ENCODE results near the gene S1PR2. TPM values are rescaled to one million over a fixed set of nuclear protein-coding genes. Genes with fewer than 3 reads are reported as not detected.

S1PR2 gene, protein sequence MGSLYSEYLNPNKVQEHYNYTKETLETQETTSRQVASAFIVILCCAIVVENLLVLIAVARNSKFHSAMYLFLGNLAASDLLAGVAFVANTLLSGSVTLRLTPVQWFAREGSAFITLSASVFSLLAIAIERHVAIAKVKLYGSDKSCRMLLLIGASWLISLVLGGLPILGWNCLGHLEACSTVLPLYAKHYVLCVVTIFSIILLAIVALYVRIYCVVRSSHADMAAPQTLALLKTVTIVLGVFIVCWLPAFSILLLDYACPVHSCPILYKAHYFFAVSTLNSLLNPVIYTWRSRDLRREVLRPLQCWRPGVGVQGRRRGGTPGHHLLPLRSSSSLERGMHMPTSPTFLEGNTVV
- total RNA-seq: 1 to 10 TPM; 3.9 to 9.9 (median 8.6) TPM

DNA sequence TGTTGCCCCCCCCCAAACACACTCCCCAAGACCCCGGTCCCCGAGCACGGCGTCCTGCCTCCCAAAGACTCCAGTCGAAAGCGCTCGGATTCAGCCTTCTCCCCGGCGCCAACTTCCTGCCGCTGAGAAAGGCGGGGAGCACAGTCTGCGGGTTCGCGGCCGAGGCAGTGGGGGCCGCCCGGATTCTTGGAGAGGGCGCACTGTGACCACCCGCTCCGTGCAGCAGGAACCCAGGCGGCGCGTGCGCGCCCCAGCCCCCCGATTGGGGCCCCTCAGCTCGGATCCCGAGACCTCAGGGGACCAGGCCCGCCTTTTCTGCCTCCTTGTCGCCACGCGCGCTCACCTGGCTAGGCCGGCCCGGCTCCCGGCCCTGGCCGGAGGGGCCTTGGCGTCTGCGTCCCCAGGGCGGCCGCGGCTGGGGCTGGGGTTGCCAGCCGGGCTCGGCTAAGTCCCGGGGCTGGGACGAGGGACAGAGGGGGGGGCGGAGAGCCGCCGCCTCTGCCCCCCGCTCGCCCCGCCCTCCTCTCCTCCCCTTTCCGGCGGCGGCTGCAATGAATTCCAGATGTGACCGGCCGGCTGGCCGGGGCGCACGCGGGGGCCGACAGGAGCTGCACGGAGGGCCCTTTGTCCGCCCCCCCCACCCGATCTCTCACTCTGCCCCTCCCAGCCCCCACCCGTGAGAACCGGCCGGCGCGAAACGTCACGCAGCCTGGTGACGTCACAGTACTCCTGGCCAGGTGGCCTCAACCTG lies at the start of gene S1PR2:
TSS of gene S1PR2 (minus strand) at position 471 of the 751 bp plus-strand sequence. CDS start 6,426 bp downstream, outside the sequence.
- Histone ChIP-seq H3K27ac (peak within 1 kb of the TSS; percentile 90), H3K27me3 (no peaks in the 10 kb centered on the region), H3K4me1 (peaks cover 48% of the 10 kb centered on the region), H3K36me3 (no peaks in the 10 kb centered on the region), H3K9me3 (no peaks in the 10 kb centered on the region), H3K4me3 (peak within 1 kb of the TSS; percentile 87)
- DNase-seq (ENCODE audit: low spot score in 2 of 2): peak; percentile 88 to 90
- TF ChIP-seq POLR2A (IDR thresholded peaks at IDR 0.05) (peak in 1 of 2 donors; percentile 41), POLR2AphosphoS5 (IDR thresholded peaks at IDR 0.05) (no peak)
- WGBS: 0% methylated on average over 41 of the region's 73 CpGs

DNA sequence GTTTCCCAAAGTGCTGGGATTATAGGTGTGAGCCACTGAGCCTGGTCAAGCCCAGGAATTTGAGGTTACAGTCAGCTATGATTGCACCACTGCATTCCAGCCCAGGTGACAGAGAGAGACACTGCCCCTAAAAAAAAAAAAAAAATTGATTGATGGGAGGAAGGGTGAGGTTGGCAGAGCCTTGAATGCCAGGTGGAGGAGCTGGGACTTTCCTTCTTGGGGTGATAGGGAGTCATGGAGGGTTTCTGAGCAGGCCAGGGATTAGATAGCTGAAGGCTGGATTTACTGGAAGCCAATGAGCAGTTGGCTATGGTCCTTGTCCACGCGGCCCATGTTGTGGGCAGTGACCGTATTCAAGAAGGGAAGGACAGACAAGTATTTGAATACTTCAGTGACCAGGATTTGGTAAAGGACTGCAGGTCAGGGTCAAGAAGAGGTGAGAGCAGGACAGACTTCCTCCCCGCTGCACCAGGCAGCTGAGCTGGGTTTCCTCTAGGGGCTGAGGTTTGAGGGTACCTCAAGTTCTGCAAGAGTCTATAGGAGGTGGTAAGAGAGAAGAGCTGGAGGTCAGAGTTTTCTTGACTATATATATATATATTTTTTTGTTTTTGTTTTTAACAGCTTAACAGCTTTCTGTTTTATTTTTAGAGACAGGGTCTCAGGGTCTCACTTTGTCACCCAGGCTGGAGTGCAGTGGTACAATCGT lies 48.8 kb upstream of the S1PR2 start:
- no peak for DNase-seq (ENCODE audit: low spot score in 2 of 2)

DNA sequence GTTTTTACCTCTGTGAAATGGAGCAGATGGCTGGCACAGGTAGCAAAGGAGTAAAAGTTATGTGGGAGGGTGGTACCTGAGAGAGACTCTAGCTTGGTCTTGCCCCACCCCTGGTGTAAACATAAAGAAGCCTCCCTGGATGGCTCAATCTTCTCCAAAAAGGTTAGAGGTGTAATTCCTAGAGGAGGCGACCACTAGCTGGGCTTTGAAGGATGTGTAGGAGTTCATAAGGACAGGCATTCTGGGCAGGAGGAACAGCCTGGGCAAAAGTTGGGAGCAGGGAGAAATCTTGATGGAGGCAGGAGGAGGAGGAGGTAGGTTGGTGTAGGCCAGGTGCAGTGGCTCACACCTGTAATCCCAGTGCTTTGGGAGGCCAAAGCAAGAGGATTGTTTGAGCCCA lies 47.8 kb upstream of the S1PR2 start:
- Histone ChIP-seq H3K27ac (no peak overlapping the region), H3K4me1 (peaks cover 6% of the 10 kb centered on the region), H3K4me3 (no peak overlapping the region), H3K9me3 (no peaks in the 10 kb centered on the region), H3K36me3 (peaks cover 28% of the 10 kb centered on the region), H3K27me3 (no peaks in the 10 kb centered on the region)
- WGBS: 100% methylated on average over 1 of the region's 1 CpG
- DNase-seq (ENCODE audit: low spot score in 2 of 2): no peak
- TF ChIP-seq POLR2A (IDR thresholded peaks at IDR 0.05): no peak
- TF ChIP-seq EP300 (IDR thresholded peaks at IDR 0.05): no peak
- TF ChIP-seq, protein P1, sequence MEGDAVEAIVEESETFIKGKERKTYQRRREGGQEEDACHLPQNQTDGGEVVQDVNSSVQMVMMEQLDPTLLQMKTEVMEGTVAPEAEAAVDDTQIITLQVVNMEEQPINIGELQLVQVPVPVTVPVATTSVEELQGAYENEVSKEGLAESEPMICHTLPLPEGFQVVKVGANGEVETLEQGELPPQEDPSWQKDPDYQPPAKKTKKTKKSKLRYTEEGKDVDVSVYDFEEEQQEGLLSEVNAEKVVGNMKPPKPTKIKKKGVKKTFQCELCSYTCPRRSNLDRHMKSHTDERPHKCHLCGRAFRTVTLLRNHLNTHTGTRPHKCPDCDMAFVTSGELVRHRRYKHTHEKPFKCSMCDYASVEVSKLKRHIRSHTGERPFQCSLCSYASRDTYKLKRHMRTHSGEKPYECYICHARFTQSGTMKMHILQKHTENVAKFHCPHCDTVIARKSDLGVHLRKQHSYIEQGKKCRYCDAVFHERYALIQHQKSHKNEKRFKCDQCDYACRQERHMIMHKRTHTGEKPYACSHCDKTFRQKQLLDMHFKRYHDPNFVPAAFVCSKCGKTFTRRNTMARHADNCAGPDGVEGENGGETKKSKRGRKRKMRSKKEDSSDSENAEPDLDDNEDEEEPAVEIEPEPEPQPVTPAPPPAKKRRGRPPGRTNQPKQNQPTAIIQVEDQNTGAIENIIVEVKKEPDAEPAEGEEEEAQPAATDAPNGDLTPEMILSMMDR (IDR thresholded peaks at IDR 0.05): no peak
- no peak for TF ChIP-seq POLR2AphosphoS5 (IDR thresholded peaks at IDR 0.05)

More for the DNA sequence above, 48.8 kb upstream of the S1PR2 start:
- no peak for TF ChIP-seq POLR2AphosphoS5 (IDR thresholded peaks at IDR 0.05)
- TF ChIP-seq EP300 (IDR thresholded peaks at IDR 0.05): no peak
- TF ChIP-seq, protein P1 (IDR thresholded peaks at IDR 0.05): no peak
- Histone ChIP-seq H3K36me3 (peaks cover 32% of the 10 kb centered on the region), H3K4me1 (peaks cover 1% of the 10 kb centered on the region), H3K27me3 (no peaks in the 10 kb centered on the region), H3K4me3 (no peak overlapping the region), H3K27ac (no peak overlapping the region), H3K9me3 (no peaks in the 10 kb centered on the region)
- 88% methylated on average over 5 of the region's 5 CpGs for WGBS

DNA sequence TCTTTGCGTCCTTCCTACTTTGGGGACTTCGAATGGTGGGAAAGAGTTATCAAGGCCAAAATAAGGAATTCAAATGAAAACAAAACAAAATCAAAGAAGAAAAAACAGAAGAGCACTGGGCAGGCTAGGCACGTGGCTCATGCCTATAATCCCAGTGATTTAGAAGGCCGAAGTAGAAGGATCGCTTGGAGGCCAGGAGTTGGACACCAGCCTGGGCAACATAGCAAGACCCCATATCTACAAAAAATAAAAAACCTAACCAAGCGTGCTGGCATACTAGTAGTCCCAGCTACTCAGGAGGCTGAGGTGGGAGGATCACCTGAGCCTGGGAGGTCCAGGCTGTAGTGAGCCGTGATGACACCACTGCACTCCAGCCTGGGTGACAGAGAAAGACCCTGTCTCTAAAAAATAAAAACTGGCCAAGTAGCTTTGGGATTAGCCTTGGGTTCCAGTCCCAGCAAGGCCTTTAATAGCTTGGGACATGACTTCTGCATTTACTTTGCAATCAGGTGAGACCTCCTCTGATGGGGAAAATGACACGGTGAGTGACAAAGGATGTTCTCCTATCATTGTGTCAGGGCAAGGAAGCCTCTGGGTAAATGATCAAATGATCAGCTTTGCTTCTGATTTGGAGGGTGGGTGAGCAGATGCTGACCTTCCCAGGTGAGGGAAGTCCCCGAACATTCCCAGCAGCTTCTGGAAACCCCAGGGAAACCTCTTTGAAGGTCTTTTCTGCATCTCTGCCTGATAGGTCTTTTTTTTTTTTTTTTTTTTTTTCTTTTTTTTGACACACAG lies 46.9 kb upstream of the S1PR2 start:
- 92% methylated on average over 9 of the region's 9 CpGs for WGBS
- no peaks in the 10 kb centered on the region for H3K27me3 ChIP-seq
- H3K4me3 ChIP-seq: no peak overlapping the region
- peaks cover 11% of the 10 kb centered on the region for H3K4me1 ChIP-seq
- TF ChIP-seq POLR2AphosphoS5 (IDR thresholded peaks at IDR 0.05): no peak
- no peak for TF ChIP-seq EP300 (IDR thresholded peaks at IDR 0.05)
- TF ChIP-seq, protein P1 (IDR thresholded peaks at IDR 0.05): no peak
- TF ChIP-seq POLR2A (IDR thresholded peaks at IDR 0.05): no peak
- H3K27ac ChIP-seq: no peak overlapping the region
- H3K9me3 ChIP-seq: no peaks in the 10 kb centered on the region
- peaks cover 21% of the 10 kb centered on the region for H3K36me3 ChIP-seq
- DNase-seq (ENCODE audit: low spot score in 2 of 2): no peak

DNA sequence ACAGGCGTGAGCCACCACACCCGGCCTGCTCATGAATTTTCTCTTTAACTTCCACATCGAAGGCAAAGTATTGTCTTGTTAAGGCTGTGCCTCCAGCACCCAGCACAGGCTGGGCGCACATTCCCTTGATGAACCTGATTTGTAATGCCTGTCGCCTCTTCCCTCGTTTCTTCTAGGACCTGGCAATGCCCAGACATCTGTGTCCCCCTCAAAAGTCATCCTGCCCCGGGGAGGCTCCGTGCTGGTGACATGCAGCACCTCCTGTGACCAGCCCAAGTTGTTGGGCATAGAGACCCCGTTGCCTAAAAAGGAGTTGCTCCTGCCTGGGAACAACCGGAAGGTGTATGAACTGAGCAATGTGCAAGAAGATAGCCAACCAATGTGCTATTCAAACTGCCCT lies 43.5 kb upstream of the S1PR2 start:
- no peaks in the 10 kb centered on the region for H3K9me3 ChIP-seq
- no peak overlapping the region for H3K4me3 ChIP-seq
- peak in 1 of 2 donors; percentile 57 for DNase-seq (ENCODE audit: low spot score in 2 of 2)
- H3K27me3 ChIP-seq: no peaks in the 10 kb centered on the region
- H3K4me1 ChIP-seq: peaks cover 29% of the 10 kb centered on the region
- WGBS: 84% methylated on average over 10 of the region's 10 CpGs
- H3K27ac ChIP-seq: no peak overlapping the region
- peaks cover 15% of the 10 kb centered on the region for H3K36me3 ChIP-seq
- TF ChIP-seq POLR2AphosphoS5 (IDR thresholded peaks at IDR 0.05) (no peak), EP300 (IDR thresholded peaks at IDR 0.05) (no peak), POLR2A (IDR thresholded peaks at IDR 0.05) (no peak)
- TF ChIP-seq, protein P1 (IDR thresholded peaks at IDR 0.05): no peak

All from suprapubic skin (tissue), 4 donors.